PC-3 (cell line): ENCODE data around the gene C3orf38. TPM values are rescaled to one million over a fixed set of nuclear protein-coding genes. Genes with fewer than 3 reads are reported as not detected.

Experiments used
- ATAC-seq: fragments of 200-7000 bp; cut with Tn5 transposase; 2 replicates; pipeline ENCODE4 v1.9.1; 2020; ENCODE audit warnings: mild to moderate bottlenecking, moderate library complexity
- BruUV-seq: library from RNA; stranded (reverse); fragments of 400-500 nt; replicated peaks from 2 replicates; lab custom pipeline; 2021; lab: Mats Ljungman, UMichigan
- CTCF ChIA-PET: fragments of 300-600 bp; sonication (Branson Sonifier 250); formaldehyde crosslinking; loops from one replicate; lab custom pipeline; 2022; ENCODE audit warnings: antibody characterized with exemption; lab: Charles Lee
- POLR2A ChIA-PET: fragments of 300-600 bp; sonication (Branson Sonifier 250); formaldehyde crosslinking; loops from one replicate; lab custom pipeline; 2022; ENCODE audit warnings: antibody characterized with exemption; ENCODE audit not compliant: unreplicated experiment; lab: Charles Lee
- DNase-seq: peaks from one replicate; pipeline ENCODE4 v3.0.0-alpha.2; 2015
- H2AFZ ChIP-seq: fragments of 300-600 bp; sonication (generic); 2 replicates; pipeline ENCODE4 v1.6.0; 2016; ENCODE audit warnings: antibody characterized with exemption, low read length
- H3F3A ChIP-seq: fragments of 300-600 bp; sonication (generic); one replicate; pipeline ENCODE4 v1.6.0; 2017; ENCODE audit warnings: antibody characterized with exemption, low read length, control low read depth, mild to moderate bottlenecking; ENCODE audit not compliant: unreplicated experiment
- H3K27ac ChIP-seq: fragments of 300-600 bp; sonication (generic); 2 replicates; pipeline ENCODE4 v1.5.1; 2016; ENCODE audit warnings: mild to moderate bottlenecking, low read length
- H3K27me3 ChIP-seq: fragments of 300-600 bp; sonication (generic); 2 replicates; pipeline ENCODE4 v1.6.1; 2016; ENCODE audit warnings: low read length, mixed read lengths
- H3K36me3 ChIP-seq: fragments of 300-600 bp; sonication (generic); 2 replicates; pipeline ENCODE4 v1.6.1; 2016; ENCODE audit warnings: low read depth, mixed run types, low read length, mixed read lengths
- H3K4me1 ChIP-seq: fragments of 300-600 bp; sonication (generic); 2 replicates; pipeline ENCODE4 v1.5.1; 2016; ENCODE audit warnings: low read length; ENCODE audit not compliant: insufficient read depth
- H3K4me2 ChIP-seq: fragments of 300-600 bp; sonication (generic); 2 replicates; pipeline ENCODE4 v1.6.0; 2016; ENCODE audit warnings: low read length
- H3K4me3 ChIP-seq: fragments of 300-600 bp; sonication (generic); 2 replicates; pipeline ENCODE4 v1.5.1; 2016; ENCODE audit warnings: mild to moderate bottlenecking, low read length, mixed read lengths
- H3K79me2 ChIP-seq: fragments of 300-600 bp; sonication (generic); 2 replicates; pipeline ENCODE4 v1.6.1; 2017; ENCODE audit warnings: low read length, mixed read lengths
- H3K9ac ChIP-seq: fragments of 300-600 bp; sonication (generic); 2 replicates; pipeline ENCODE4 v1.6.0; 2016; ENCODE audit warnings: mild to moderate bottlenecking, low read length
- H3K9me2 ChIP-seq: fragments of 300-600 bp; sonication (generic); replicated peaks from 2 replicates; pipeline ENCODE4 v1.6.1; 2016; ENCODE audit warnings: mixed run types, low read length, mixed read lengths
- H3K9me3 ChIP-seq: fragments of 300-600 bp; sonication (generic); 2 replicates; pipeline ENCODE4 v1.6.1; 2016; ENCODE audit warnings: low read length, mixed read lengths
- H4K20me1 ChIP-seq: fragments of 300-600 bp; sonication (generic); 2 replicates; pipeline ENCODE4 v1.6.1; 2016; ENCODE audit warnings: low read length, mixed read lengths
- EZH2 ChIP-seq: fragments of 300-600 bp; sonication (generic); IDR thresholded peaks from one replicate; pipeline ENCODE4 v1.6.1; 2017; ENCODE audit warnings: antibody characterized with exemption, mild to moderate bottlenecking, low read length; ENCODE audit not compliant: unreplicated experiment
- EZH2phosphoT487 ChIP-seq: fragments of 300-600 bp; sonication (generic); IDR thresholded peaks from 2 replicates; pipeline ENCODE4 v1.6.1; 2018; ENCODE audit warnings: mild to moderate bottlenecking, antibody characterized with exemption, low read length, borderline replicate concordance
- intact Hi-C: fragments of 100-400 bp; cut with micrococcal nuclease; formaldehyde crosslinking; loops from 2 replicates; pipeline ENCODE4 v1.9.0; 2023
- total RNA-seq: library from RNA; depleted of rRNA; stranded (reverse); fragments of >200 nt; gene quantifications from 2 replicates; pipeline ENCODE4 v1.2.3, GENCODE V29; 2014
- TF ChIP-seq, protein P1 (sequence below): fragments of 300-600 bp; sonication (generic); conservative IDR thresholded peaks from 2 replicates; pipeline ENCODE4 v1.5.1; 2017; ENCODE audit warnings: antibody characterized with exemption, low read depth, mild to moderate bottlenecking, low read length

Gene C3orf38
- total RNA-seq, 1 experiment from 2014 or later: 24.3 TPM

DNA sequence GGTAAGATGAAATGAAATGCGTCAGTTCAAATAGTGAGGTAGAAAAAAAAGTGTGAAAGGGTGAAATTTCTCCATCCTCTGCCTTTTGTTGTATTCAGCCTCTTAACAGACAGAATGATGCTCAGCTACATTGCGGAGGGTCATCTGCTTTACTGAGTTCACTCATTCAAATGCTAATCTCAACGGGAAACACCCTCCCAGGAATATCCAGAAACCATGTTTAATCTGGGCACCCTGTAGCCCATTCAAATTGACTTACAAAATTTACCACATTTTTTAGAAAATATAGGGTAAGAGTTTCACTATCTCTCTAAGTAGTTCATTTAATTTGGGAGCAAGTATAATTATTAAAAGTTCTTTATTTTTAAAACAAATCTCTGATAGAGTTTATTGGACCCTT is 42.9 kb downstream of the C3orf38 start:
- no peak overlapping the region for H2AFZ ChIP-seq
- H3K27ac ChIP-seq: no peak overlapping the region
- no peaks in the 10 kb centered on the region for H3K36me3 ChIP-seq
- BruUV-seq: no TSS peak
- no peaks in the 10 kb centered on the region for H3K79me2 ChIP-seq
- ChIA-PET POLR2A (no interaction called here), CTCF (no interaction called here)
- H3K9ac ChIP-seq: no peak overlapping the region
- H3K4me1 ChIP-seq: no peaks in the 10 kb centered on the region
- ATAC-seq: no peak
- H4K20me1 ChIP-seq: no peaks in the 10 kb centered on the region
- H3K27me3 ChIP-seq: peaks cover 14% of the 10 kb centered on the region; the same call in 1 of the 2 replicates
- no peak overlapping the region for H3K4me2 ChIP-seq
- H3K9me2 ChIP-seq: no peaks in the 10 kb centered on the region
- intact Hi-C loops: no loop called here
- no peaks in the 10 kb centered on the region for H3F3A ChIP-seq
- no peak overlapping the region for H3K4me3 ChIP-seq
- no peaks in the 10 kb centered on the region for H3K9me3 ChIP-seq
- DNase-seq: no peak
- TF ChIP-seq, protein P1, sequence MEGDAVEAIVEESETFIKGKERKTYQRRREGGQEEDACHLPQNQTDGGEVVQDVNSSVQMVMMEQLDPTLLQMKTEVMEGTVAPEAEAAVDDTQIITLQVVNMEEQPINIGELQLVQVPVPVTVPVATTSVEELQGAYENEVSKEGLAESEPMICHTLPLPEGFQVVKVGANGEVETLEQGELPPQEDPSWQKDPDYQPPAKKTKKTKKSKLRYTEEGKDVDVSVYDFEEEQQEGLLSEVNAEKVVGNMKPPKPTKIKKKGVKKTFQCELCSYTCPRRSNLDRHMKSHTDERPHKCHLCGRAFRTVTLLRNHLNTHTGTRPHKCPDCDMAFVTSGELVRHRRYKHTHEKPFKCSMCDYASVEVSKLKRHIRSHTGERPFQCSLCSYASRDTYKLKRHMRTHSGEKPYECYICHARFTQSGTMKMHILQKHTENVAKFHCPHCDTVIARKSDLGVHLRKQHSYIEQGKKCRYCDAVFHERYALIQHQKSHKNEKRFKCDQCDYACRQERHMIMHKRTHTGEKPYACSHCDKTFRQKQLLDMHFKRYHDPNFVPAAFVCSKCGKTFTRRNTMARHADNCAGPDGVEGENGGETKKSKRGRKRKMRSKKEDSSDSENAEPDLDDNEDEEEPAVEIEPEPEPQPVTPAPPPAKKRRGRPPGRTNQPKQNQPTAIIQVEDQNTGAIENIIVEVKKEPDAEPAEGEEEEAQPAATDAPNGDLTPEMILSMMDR: no peak
- TF ChIP-seq EZH2phosphoT487: no peak

DNA sequence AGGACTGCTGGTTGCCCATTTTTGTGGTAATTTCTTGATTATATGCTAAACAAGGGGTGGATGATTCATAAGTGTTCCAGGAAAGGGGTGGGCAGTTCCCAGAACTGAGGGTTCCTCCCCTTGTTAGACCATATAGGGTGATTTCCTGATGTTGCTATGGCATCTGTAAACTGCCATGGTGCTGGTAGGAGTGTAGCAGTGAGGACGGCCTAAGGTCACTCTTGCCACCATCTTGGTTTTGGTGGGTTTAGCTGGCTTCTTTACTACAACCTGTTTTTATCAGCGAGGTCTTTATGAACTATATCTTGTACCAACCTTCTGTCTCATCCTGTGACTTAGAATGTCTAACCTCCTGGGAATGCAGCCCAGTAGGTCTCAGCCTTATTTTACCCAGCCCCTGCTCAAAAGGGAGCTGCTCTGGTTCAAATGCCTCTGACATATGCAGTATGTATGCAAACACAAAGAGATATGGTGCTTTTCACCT is 46.2 kb downstream of the C3orf38 start:
- H3K9me3 ChIP-seq: no peaks in the 10 kb centered on the region
- ChIA-PET CTCF (no interaction called here), POLR2A (no interaction called here)
- H3K79me2 ChIP-seq: no peaks in the 10 kb centered on the region
- BruUV-seq: no TSS peak
- no peak overlapping the region for H3K9ac ChIP-seq
- peaks cover 28% of the 10 kb centered on the region for H3K27me3 ChIP-seq
- H3K4me2 ChIP-seq: no peak overlapping the region
- H3F3A ChIP-seq: no peaks in the 10 kb centered on the region
- no peaks in the 10 kb centered on the region for H3K9me2 ChIP-seq
- no peak overlapping the region for H2AFZ ChIP-seq
- no peaks in the 10 kb centered on the region for H4K20me1 ChIP-seq
- no peak overlapping the region for H3K27ac ChIP-seq
- no peaks in the 10 kb centered on the region for H3K4me1 ChIP-seq
- intact Hi-C loops: no loop called here
- TF ChIP-seq EZH2 (no peak), EZH2phosphoT487 (no peak)
- TF ChIP-seq, protein P1: no peak
- H3K36me3 ChIP-seq: no peaks in the 10 kb centered on the region
- DNase-seq (no peak), ATAC-seq (no peak)
- no peak overlapping the region for H3K4me3 ChIP-seq

GRCh38 chr3:88198121-88198520 is 48.4 kb downstream of the C3orf38 start:
- ATAC-seq (no peak), DNase-seq (no peak)
- Histone ChIP-seq H3K4me1 (no peaks in the 10 kb centered on the region), H2AFZ (no peak overlapping the region), H3K9me3 (no peaks in the 10 kb centered on the region), H3K79me2 (no peaks in the 10 kb centered on the region), H3K27ac (no peak overlapping the region), H3F3A (no peaks in the 10 kb centered on the region), H3K4me2 (no peak overlapping the region), H4K20me1 (no peaks in the 10 kb centered on the region), H3K9ac (no peak overlapping the region), H3K4me3 (no peak overlapping the region), H3K27me3 (peaks cover 34% of the 10 kb centered on the region), H3K9me2 (no peaks in the 10 kb centered on the region), H3K36me3 (no peaks in the 10 kb centered on the region)
- no peak for TF ChIP-seq EZH2phosphoT487
- TF ChIP-seq, protein P1: no peak
- no peak for TF ChIP-seq EZH2
- CTCF ChIA-PET: no interaction called here
- intact Hi-C loops: no loop called here
- POLR2A ChIA-PET: no interaction called here
- BruUV-seq: no TSS peak
